CMK (cell line): ENCODE results near the gene CALM3.

Experiments used
- DNase-seq: peaks from one replicate; pipeline ENCODE4 v3.0.0-alpha.2; 2010; ENCODE audit warnings: low read depth

The CALM3 gene

DNA sequence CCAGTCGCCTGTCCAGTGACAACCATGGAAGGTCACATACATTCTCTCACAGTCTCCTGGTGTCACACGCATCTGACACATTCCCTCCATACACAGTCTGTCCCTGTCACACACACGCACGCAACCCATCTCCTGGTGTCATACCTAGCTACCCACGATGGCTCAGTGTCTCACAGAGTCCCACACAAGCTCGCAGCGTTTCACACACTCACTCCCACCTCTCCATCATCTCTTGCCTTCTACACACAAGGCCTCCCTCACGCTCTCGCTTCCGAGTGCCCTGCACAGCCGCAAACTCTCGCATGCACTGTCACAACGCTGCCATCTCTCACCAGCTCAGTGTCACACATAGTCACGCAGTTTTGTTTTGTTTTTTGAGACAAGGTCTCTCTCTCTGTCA lies 36.1 kb downstream of the CALM3 start:
- DNase-seq = no peak

DNA sequence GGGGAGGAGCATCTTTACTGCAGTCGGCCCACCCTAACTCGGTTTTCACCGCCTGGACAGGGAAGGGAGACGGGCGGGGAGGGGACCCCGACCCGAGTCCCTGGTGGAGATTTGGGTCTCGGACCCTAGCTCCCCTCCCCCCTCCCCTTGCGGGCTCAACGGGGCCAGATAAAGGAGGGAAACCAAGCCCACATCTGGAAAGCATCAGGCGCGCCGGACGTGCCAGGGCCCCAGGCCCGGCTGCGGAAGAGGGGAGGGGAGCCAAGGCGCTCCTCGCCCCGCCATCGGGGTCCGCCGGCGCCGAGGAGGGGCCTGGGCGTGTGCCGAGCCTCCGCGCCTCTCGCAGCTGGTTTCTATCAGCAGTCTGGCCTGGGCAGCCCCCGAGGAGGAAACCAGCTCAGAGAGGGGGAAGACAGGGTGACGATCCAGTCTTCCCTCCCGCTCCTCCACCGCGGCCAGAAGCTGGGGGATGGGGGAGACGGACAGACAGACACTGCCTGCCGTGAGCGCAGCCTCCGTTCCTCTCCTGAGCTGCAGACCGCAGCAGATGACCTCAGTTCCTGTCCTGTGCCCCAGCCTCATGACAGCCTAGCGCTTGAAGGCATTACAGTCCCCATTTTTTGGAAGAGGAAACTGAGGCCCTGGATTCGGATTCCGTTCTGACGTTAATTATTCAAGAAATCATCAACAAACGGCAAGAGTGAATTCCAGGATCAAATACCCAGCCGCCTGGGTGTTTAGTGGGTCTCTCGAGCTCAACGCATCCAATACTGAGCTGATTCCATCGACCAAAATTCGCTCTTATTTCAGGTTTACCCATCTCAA lies 38.4 kb downstream of the CALM3 start:
- DNase-seq = no peak

DNA sequence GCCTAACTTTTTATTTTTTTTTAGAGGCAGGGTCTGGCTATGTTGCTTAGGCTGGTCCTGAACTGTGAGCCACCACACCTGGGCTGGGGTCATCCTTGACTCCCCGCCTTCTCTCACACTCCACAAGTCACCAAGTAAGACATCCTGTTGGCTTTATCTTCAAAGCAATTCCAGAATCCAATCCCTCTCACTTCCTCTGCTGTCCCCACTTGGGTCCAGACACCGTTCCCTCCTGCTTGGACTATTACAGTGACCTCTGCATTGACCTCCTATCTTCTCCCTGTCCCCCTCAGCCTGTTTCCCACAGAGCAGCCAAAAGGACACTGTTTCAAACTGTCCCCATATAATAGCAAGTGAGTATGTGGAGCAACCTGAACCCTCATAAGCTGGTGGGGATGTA lies 39.5 kb downstream of the CALM3 start:
- DNase-seq = no peak

DNA sequence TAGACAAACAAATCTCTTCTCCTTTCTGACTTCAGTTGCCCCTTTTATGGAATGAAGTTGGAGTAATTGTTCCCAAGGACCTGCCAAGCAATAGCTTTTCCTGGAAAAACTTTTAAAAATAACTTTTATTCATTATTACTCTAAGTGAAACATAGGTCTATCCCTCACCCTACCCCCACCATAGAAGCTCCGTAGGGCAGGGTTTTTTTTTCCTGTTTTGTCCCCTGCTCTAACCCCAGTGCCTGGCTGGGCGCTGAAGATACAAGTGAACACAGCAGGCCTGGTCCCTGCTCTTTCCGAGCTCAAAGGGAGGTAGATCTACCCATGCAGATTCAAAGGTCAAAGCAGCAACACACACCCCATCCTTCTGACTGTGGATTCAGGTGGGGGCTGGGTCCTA lies 43.6 kb downstream of the CALM3 start:
- no peak for DNase-seq

DNA sequence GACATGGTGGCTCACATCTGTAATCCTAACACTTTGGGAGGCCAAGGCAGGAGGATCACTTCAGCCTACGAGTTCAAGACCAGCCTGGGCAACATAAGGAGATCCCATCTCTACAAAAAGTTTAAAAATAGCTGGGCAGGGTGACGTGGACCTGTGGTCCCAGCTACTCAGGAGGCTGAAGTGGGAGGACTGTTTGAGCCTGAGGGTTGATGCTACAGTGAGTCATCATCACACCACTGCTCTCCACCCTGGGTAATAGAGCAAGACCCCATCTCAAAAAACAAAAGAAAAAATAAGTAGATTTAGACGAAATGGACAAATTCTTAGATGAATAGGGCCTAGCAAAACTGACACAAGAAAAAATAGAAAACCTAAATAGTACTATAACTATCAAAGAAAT lies 45.3 kb downstream of the CALM3 start:
- no peak for DNase-seq

DNA sequence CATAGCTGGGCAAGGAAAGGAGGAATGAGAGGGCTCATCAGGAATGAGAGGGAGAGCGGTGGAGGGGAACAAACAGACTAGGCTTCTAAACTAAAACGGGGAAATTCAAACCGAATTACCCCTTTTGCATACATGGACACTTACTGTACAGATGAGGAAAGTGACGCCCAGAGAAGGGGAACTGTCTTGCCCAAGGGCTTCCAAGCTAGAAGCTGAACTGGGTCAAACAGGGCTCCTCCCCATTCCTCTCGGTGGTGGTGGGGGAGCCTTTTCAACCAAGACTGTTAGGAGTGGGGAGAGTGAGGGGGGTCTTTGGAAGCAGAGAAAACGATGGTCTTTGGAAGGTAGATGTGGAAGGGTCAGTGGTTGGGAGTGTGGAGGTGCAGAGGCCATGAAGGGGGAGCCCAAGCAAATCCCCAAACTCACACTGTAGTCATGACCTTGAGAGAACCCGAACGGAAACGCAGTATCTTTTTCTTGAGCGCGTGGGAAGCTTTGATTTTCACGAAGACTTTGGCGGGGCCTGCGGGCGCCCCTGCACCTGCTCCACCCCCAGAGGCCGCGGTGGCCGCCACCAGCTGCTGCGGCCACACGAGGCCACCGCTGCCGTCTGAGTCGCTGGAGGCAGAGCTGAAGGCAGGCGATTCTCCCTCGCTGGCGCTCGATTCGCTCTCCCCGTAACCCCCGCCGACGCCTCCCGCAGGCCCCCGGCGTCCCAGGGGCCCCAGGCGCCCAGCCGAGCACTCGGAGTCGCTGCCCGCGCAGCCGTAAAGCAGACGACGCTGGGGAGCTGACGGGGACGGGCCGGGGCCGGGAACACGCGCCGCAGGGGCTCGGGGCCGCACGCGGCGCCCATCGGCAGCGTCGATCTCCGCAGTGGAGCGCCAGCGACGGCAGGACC lies 47.2 kb downstream of the CALM3 start:
- DNase-seq = no peak

DNA sequence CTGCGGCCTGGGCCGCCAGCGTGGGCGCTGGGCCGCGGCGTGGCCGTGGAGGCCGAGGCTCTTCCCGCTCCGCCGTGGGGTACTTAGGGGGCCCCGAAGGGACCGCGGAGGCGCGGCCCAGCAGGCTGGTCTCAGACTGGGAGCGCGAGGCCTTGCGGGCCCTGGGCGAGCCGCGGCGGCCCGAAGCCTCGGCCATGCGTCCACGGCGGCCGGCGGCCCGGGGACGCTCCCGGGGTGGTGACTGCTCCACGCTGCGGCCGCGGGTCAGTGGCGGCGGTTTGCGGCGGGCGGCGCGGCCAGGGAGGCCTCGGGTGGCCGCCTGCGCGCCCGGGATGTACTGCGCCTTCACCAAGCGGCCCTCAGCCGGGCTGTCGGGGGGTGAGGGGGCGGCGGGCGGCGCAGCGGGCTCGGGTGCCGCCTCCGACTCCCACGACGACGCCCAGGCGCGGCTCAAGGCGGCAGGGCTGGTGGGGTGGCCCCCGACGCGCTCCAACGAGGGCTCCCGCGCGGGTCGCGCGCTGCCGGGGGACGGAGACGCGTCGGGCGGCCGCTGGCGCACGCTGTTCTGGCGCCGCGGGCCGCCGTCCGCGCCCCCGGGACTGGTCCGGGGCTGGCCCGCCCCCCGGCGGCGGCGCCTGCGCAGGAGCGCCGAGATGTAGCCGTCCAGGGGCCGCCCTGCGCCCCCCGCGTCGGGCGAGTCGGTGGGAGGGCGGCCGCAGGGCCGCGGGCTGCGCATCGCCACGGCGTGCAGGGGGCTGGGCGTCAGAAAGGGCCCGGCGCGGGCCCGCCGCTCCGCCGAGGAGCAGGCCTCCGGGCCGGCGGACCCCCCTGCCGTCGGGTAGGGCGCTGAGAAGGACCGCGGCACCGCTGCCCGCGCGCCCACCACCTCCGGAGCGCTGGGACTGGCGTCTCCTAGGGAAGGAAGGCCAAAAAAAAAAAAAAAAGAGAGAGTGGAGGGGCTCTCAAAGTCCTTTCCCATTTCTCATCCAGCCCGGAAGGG lies 48.1 kb downstream of the CALM3 start:
- no peak for DNase-seq

DNA sequence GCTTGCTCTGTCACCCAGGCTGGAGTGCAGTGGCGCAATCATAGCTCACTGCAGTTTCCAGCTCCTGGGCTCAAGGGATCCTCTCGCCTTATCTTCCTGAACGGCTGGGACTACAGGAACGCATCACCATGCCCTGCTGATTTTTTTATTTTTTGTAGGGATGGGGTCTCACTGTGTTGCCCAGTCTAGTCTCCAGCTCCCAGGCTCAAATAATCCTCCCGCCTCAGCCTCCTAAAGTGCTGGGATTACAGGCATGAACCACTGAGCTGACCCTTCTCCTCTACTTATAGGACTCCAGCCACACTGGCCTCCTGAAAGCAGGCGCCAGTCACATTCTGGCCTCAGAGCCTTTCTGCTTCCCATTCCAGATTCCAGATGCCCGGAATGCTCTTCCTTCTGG lies 49.3 kb downstream of the CALM3 start:
- DNase-seq = no peak

DNA sequence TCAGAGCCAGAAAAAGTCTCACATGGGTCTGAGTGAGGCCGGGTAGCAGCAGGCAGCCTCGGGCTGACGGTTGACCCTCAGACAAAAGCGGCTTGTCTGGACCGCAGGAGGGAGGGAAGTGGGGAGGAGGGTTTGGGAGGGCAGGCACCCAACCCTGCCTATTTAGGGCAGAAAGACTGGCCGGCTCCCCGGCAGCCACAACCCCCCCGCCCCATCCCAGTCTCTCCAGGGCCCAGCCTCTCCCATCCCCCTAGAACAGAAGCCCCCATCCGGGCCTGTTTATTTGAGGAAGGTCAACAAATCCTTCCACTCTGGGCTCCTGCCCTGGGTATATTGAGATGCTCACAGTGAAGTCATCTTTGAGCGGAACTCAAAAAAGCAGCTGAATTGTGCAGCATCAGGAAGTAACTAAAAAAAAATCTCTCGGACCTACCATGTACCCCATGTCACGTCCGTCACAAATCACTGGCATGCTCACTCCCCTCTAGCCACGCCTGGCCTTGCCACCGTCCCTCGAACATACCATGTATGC lies 53.6 kb downstream of the CALM3 start:
- no peak for DNase-seq

DNA sequence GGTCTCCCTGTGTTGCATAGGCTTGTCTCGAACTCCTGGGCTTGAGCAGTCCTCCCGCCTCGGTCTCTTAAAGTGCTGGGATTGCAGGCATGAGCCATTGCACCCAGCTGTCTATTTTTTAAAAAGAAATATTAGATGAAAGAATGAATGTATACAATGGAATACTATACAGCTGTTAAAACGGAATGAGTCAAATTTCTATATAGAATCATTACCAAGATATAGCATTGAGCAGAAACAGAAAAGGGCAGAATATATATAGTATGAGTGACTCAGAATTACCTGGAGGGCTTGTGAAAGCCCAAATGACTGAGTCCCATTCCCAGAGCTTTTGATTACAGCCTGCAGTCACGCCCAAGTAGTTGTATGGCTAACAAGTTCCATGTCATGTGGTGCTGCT lies 55.4 kb downstream of the CALM3 start:
- no peak for DNase-seq

DNA sequence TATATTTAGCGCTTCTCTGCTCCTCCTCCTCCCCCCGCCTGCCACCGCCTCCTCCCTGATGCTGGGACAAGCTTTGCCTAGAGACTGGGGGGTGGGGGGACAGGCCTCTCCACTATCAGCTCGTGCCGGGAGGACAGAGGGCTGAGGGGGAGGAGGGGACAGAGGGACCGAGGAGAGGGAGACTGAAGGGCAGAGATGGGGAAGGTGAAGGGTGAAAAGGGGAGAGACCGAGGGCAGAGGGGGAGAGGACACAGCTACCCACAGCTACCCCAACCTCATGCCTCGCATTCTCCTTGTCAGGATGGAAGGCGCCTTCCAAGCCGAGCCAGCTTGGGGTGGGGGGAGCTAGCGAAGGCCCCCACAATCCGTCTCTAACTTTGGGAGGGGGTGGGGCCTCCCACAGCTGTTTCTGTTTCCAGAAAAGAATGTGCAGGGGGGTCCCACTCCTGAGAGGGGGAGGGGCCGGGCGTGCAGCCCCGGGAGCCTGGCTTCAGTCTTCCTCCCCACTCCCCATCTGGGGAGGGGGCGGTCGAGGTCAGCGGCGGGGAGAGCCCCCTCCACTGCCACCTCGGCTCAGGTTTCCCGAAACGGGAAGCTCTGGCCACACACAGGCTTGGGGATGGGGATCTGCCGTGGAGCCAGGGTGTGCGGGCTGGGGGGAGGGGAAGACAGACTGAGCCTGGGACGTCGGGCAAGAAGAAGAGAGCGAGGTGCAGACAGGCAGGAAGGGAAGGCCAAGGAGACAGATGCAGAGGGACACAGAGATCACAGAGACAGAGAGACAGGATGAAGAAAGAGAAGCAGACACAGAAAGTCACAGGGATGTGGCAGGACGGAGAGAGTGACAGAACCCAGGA lies 58.2 kb downstream of the CALM3 start:
- no peak for DNase-seq

DNA sequence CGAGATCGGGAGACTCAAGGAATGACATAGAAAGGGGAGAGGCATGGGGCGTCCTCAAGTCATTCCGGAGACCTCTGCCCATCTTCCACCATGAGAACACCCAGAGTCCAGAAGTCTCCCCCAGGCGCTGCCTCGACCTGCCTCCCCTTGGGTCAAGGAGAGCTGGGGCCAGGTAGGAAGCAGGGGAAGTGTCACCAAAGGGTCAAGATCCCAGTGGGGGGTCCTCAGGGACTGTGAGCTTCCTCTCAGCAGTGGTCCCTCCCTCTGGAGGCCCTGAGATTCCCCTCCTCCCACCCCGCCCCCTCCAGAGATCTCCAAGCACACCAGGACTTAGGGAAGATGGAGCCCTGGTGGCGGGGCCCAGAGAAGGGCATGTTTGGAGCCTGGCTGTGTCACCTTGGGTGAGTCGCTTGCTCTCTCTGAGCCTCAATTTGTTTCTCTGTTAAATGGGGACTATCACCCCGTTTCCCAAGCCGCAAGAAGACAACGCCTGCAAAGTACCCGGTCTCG lies 58.9 kb downstream of the CALM3 start:
- no peak for DNase-seq
